Sciatic nerve (tissue), 2 donors: ENCODE measurements around the gene TLR10. TPM values are rescaled to one million over a fixed set of nuclear protein-coding genes. Genes with fewer than 3 reads are reported as not detected.
"Not testable (repeated sequence)": the region's sequence is repeated elsewhere in the genome, so short reads cannot be mapped to it uniquely, and the experiment has no call there.

Experiments used
- ATAC-seq: fragments of 200-7000 bp; cut with Tn5 transposase; one replicate; pipeline ENCODE4 v1.9.1; 2020; ENCODE audit warnings: mild to moderate bottlenecking, moderate library complexity
- DNase-seq: peaks from one replicate; pipeline ENCODE4 v3.0.0-alpha.2; 2020; ENCODE audit warnings: low spot score
- intact Hi-C: fragments of 100-400 bp; cut with DNase I; formaldehyde crosslinking; loops from one replicate; pipeline ENCODE4 v1.14.2; 2022
- total RNA-seq: library from RNA; stranded (reverse); fragmentation: NEBNext Ultra II Directional; extraction: Animal tissue kit (Norgen Biotek cat#: 25700); gene quantifications from one replicate; pipeline ENCODE4 v1.2.1, GENCODE V29; 2021
- donor health status: DM: no; HTN: no; CAD: no.
- donor health status: DM: no; HTN: no; CAD: no.

TLR10 gene
- total RNA-seq = 1.6 TPM

- intact Hi-C loops = no loop called here
- no peak for DNase-seq
- ATAC-seq = peak; percentile 63
Measured at GRCh38 chr4:38782452-38783108, at the start of gene TLR10. TSS of gene TLR10 (minus strand) at chr4:38782990. CDS start at chr4:38775590, 7,400 bp downstream.

DNA sequence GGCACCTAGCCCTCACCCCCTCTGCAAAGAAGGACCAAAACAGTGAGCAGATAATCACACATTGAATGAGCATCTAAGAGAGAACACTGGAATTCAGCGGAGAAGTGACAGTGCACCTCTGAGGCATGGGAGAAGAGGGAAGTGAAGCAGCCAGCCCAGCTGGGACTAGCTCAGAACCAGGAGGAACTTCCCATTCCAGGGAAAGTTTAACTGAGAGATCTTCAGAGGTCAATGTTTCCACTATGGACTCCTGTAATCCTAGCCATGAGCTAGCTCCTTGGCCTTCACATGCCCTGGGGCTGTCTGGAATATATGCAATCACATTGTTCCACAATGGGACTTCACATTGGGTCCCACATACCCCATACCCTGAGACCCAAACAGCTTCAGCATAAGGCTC lies 49.4 kb upstream of the TLR10 start:
- DNase-seq = no peak
- intact Hi-C loops = no loop called here
- no peak for ATAC-seq

DNA sequence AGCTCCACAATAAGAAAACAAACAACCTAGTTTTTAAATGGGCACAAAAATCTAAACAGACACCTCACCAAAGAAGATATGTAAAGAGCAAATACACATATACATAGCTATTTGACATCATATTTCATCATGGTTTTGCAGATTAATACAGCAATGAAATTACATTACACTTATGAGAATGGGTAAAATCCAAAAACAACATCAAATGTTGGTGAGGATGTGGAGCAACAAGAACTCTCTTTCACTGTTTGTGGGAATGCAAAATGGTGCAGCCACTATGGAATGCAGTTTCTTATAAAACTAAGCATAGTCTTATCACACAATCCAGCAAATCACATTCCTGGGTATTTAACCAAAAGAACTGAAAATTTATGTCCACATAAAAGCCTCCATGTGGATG lies 48.9 kb upstream of the TLR10 start:
- no peak for DNase-seq
- no peak for ATAC-seq
- intact Hi-C loops = no loop called here

GRCh38 chr4:38829237-38829636 lies 46.4 kb upstream of the TLR10 start:
- ATAC-seq (no peak), DNase-seq (no peak)
- intact Hi-C loops = no loop called here

- no peak for DNase-seq
- intact Hi-C loops = no loop called here
- no peak for ATAC-seq
Measured at GRCh38 chr4:38823766-38824165, 41.0 kb upstream of the TLR10 start.

DNA sequence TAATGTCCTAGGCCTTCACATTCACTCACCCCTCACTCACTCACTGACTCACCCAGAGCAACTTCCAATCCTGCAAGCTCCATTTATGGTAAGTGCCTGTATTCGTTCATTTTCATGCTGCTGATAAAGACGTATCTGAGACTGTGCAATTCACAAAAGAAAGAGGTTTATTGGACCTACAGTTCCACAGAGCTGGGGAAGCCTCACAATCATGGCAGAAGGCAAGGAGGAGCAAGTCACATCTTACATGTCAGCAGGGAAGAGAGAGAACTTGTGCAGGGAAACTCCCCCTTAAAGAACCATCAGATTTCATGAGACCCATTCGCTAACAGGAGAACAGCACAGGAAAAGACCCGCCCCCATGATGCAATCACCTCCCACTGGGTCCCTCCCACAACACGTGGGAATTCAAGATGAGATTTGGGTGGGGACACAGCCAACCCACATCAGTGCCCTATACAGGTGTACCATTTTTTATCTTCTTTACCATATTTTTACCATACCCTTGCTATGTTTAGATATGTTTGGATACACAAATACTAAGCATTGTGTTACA lies 40.0 kb upstream of the TLR10 start:
- intact Hi-C loops = no loop called here
- DNase-seq (no peak), ATAC-seq (no peak)

DNA sequence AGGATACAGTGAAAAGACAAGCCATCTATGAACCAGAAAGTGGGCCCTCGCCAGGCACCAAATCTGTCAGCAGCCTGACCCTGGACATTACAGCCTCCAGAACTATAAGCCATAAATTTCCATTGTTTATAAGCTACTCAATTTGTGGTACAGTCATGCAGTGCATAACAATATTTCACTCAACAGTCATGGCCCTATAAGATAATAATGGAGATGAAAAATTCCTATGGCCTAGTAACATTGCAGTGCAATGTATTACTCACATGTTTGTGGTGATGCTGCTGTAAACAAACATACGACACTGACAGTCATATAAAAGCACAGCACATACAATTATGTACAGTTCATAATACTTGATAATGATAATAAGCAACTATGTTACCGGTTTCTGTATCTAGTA lies 38.9 kb upstream of the TLR10 start:
- intact Hi-C loops = no loop called here
- DNase-seq = no peak
- no peak for ATAC-seq

DNA sequence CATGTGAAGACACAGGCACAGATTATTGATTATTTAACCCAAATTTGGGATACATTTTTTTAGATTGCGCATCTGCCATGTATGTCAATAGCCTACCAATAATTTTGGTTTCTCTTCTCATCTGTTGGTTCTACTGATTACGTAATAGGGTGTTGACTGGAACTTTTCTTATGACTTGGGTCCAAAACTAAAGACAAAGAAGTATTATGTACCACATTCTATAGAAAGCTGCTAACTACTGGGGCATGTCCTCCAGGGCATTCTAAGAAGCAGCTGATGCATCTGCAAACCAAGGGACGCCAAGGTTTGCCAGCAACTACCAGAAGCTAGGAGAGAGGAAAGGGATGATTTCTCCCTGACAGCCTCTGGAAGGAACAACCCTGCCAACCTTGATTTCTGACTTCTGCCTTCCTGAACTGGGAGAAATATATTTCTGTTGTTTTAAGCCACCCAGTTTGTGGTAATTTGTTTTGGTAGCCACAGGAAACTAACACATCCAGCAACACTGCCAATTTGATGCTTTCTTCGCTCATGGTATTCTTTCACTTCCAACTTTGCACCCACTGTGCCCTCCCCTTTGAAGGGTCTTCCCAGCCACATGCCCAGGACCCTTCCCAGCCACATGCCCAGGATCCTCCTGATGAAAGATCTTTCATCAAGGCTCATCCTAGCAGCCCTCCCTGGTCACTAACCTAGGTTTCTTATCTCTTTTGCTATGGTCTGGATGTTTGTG lies 37.7 kb upstream of the TLR10 start:
- intact Hi-C loops = no loop called here
- DNase-seq = no peak
- ATAC-seq = no peak

GRCh38 chr4:38819569-38819968 lies 36.8 kb upstream of the TLR10 start:
- intact Hi-C loops = no loop called here
- no peak for DNase-seq
- ATAC-seq = no peak

DNA sequence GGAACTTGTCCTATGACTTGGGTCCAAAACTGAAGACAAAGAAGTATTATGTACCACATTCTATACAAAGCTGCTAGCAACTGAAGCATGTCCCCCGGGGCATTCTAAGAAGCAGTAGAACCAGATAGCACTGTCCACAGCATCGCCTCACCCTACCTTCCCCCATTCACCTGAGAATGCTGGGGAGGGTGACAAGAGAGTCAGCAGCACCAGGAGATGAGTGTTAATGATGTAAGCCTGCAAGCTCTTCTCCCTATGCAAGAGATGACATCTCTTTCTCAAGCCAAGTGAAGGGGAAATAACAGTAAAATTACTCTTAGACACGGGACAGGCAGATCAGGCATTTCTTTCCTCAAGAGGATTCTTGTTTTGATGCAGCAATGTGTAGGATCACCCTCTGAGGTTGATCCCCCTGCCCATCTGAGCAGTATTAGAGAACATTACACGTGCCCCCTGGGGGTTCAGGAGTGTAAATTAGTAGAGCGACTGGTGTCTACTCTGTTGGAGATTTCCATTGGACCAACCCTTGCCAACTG lies 35.7 kb upstream of the TLR10 start:
- intact Hi-C loops = no loop called here
- ATAC-seq (no peak), DNase-seq (no peak)

DNA sequence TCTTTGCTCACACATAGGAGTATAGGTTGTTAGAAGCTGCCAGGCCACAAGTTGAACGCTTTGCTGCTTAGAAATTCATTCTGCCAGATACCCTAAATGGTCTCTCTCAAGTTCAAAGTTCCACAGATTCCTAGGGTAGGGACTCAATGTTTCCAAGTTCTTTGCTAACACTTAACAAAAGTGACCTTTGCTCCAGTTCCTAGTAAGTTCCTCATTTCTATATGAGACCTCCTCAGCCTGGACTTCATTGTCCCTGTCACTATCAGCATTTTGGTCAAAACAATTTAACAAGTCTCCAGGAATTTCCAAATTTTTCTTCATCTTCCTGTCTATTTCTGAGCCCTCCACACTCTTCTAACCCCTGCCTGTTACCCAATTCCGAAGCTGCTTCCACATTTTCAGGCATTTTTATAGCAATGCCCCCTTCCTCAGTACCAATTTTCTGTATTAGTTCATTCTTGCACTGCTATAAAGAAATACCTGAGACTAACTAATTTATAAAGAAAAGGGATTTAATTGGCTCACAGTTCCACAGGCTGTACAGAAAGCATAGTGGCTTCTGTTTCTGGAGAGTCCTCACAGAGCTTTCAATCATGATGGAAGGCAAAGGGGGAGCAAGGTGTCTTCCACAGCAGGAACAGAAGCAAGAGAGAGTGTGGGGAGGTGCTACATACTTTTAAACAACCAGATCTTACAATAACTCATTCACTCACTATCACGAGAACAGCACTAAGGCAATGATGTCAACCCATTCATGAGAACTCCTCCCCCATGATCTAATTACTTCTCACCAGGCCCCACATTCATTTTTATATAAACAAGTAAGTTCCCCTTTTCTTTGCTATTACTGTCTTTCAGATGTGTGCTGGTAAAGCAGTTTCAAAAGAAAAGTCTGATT lies 33.3 kb upstream of the TLR10 start:
- peak; percentile 83 for ATAC-seq
- intact Hi-C loops = no loop called here
- no peak for DNase-seq

GRCh38 chr4:38814386-38814785 lies 31.6 kb upstream of the TLR10 start:
- no peak for DNase-seq

GRCh38 chr4:38811297-38811696 lies 28.5 kb upstream of the TLR10 start:
- intact Hi-C loops = no loop called here

More at GRCh38 chr4:38814386-38814785, 31.6 kb upstream of the TLR10 start:
- ATAC-seq = no peak
- intact Hi-C loops = no loop called here

DNA sequence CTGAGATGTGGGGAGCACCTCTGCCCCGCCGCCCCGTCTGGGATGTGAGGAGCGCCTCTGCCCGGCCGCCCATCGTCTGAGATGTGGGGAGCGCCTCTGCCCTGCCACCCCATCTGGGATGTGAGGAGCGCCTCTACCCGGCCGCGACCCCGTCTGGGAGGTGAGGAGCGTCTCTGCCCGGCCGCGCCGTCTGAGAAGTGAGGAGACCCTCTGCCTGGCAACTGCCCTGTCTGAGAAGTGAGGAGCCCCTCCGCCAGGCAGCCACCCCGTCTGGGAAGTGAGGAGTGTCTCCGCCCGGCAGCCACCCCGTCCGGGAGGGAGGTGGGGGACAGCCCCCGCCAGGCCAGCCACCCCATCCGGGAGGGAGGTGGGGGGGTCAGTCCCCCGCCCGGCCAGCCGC lies 24.7 kb upstream of the TLR10 start:
- DNase-seq, ATAC-seq, intact Hi-C loops: not testable (repeated sequence)

More at GRCh38 chr4:38811297-38811696, 28.5 kb upstream of the TLR10 start:
- ATAC-seq (no peak), DNase-seq (no peak)

GRCh38 chr4:38806251-38806650 lies 23.5 kb upstream of the TLR10 start:
- intact Hi-C loops = not testable (repeated sequence)

GRCh38 chr4:38805530-38806145 lies 22.8 kb upstream of the TLR10 start:
- ATAC-seq = peak; percentile 80
- intact Hi-C loops = no loop called here
- no peak for DNase-seq

More at GRCh38 chr4:38806251-38806650, 23.5 kb upstream of the TLR10 start:
- DNase-seq, ATAC-seq: not testable (repeated sequence)

DNA sequence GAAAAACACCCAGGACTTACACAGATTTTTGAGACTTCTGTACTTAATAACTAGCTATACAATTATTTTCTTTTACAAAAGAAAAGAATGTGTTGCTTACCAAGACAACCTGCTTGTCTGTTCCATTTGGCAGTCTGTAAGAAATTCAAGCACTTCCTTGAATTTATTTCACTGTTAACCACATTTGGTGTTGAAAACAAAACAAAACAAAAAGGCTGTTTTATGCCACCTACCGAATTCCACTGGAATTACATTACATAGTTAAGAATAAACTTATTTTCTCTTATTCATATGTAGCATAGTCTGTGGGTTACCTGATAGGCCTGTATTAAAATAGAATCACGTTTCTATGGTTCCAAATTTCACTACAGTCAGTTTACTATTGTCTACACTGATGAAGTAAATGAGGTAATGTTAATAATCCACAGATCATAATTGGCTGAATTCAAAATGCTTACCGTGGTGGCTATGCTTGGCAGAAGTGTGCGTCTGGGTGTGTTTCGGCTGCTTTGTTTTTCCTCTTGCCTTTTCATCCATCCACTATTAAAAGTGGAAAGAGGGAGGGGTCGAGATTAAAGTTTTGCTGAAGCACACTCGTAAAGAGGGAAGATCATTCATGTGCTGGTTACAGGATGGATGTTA lies 22.0 kb upstream of the TLR10 start, which contains the start of gene TLR1:
Gene TLR1 (minus strand): TSS at position 138 of the 642 bp plus-strand sequence. CDS start 5,960 bp downstream, outside the sequence.
- ATAC-seq (peak; percentile 75), DNase-seq (no peak)
- intact Hi-C loops = no loop called here
